ENCODE data around the gene SLC6A7.
"Not testable (repeated sequence)": the region's sequence is repeated elsewhere in the genome, so short reads cannot be mapped to it uniquely, and the experiment has no call there.

The SLC6A7 gene

GRCh38 chr5:150219861-150220260, 30.0 kb downstream of the SLC6A7 start:
- DNase-seq, result no peak

- DNase-seq, result no peak
Observed at GRCh38 chr5:150221471-150221870, 31.6 kb downstream of the SLC6A7 start.

- DNase-seq, result no peak
Observed at GRCh38 chr5:150222906-150223305, 33.0 kb downstream of the SLC6A7 start.

GRCh38 chr5:150223474-150223873, 33.6 kb downstream of the SLC6A7 start:
- no peak for DNase-seq

GRCh38 chr5:150224483-150225027, 34.7 kb downstream of the SLC6A7 start:
- DNase-seq, result no peak

GRCh38 chr5:150227036-150227435, 37.2 kb downstream of the SLC6A7 start:
- DNase-seq, result no peak

- no peak for DNase-seq
Observed at GRCh38 chr5:150227606-150228273, 37.9 kb downstream of the SLC6A7 start.

- no peak for DNase-seq
Observed at GRCh38 chr5:150229571-150229970, 39.7 kb downstream of the SLC6A7 start.

- no peak for DNase-seq
Observed at GRCh38 chr5:150230842-150231241, 41.0 kb downstream of the SLC6A7 start.

- not testable (repeated sequence) for DNase-seq
Observed at GRCh38 chr5:150233706-150234105, 43.8 kb downstream of the SLC6A7 start.

GRCh38 chr5:150234576-150235499, 45.0 kb downstream of the SLC6A7 start:
- DNase-seq, result no peak

GRCh38 chr5:150235500-150235854, 45.6 kb downstream of the SLC6A7 start:
- no peak for DNase-seq

GRCh38 chr5:150236313-150236712, 46.5 kb downstream of the SLC6A7 start:
- DNase-seq, result no peak

GRCh38 chr5:150236981-150237754, 47.3 kb downstream of the SLC6A7 start:
- no peak for DNase-seq

GRCh38 chr5:150238646-150239045, 48.8 kb downstream of the SLC6A7 start:
- DNase-seq, result no peak

- no peak for DNase-seq
Observed at GRCh38 chr5:150239099-150239793, 49.4 kb downstream of the SLC6A7 start.

- DNase-seq, result no peak
Observed at GRCh38 chr5:150239794-150240122, 49.9 kb downstream of the SLC6A7 start.

GRCh38 chr5:150241298-150242160, 51.7 kb downstream of the SLC6A7 start:
- DNase-seq, result no peak

GRCh38 chr5:150242251-150242894, 52.5 kb downstream of the SLC6A7 start:
- no peak for DNase-seq

GRCh38 chr5:150243590-150243989, 53.7 kb downstream of the SLC6A7 start:
- no peak for DNase-seq

GRCh38 chr5:150244209-150244608, 54.3 kb downstream of the SLC6A7 start:
- no peak for DNase-seq

Data from CD4-positive, alpha-beta T cell treated with Interferon alpha-2 for 1 hour (primary cell).